HCT116 (cell line): ENCODE results near the gene CACNA2D2. TPM values are rescaled to one million over a fixed set of nuclear protein-coding genes. Genes with fewer than 3 reads are reported as not detected.

Experiments used
- ATAC-seq: fragments of 200-7000 bp; cut with Tn5 transposase; 2 replicates; pipeline ENCODE4 v1.9.1; 2020; ENCODE audit warnings: mild to moderate bottlenecking, moderate library complexity
- BruUV-seq: library from RNA; stranded (reverse); fragments of 400-500 nt; replicated peaks from 2 replicates; lab custom pipeline; 2021; lab: Mats Ljungman, UMichigan
- CTCF ChIA-PET: fragments of 300-600 bp; sonication (Branson Sonifier 250); formaldehyde crosslinking; loops from one replicate; lab custom pipeline; 2021; ENCODE audit warnings: antibody characterized with exemption; lab: Charles Lee
- POLR2A ChIA-PET: fragments of 300-600, 350-600 bp; sonication (Branson Sonifier 250); formaldehyde crosslinking; loops from one replicate; lab custom pipeline; 2021; ENCODE audit warnings: antibody characterized with exemption; lab: Charles Lee
- RAD21 ChIA-PET, 2 experiments: fragments of 300-600 bp; sonication (Branson Sonifier 250); formaldehyde crosslinking; loops; one replicate each; lab custom pipeline; 2023; ENCODE audit warnings: low total read pairs in 2 of 2; ENCODE audit not compliant: uncharacterized antibody in 2 of 2, unreplicated experiment in 2 of 2, low non-redundant PET in 1 of 2; lab: Charles Lee
- DNase-seq: peaks from one replicate; pipeline ENCODE4 v3.0.0-alpha.2; 2010; ENCODE audit warnings: low read depth, low spot score
- H2AFZ ChIP-seq: fragments of 200-600 bp; shearing (Covaris generic), sonication (generic); 2 replicates; pipeline ENCODE4 v1.6.1; 2017; ENCODE audit warnings: low read depth, mixed run types, mixed read lengths, antibody characterized with exemption, low read length; ENCODE audit not compliant: poor library complexity, severe bottlenecking
- H3K27ac ChIP-seq: 2 replicates; pipeline ENCODE4 v1.5.1; 2012; ENCODE audit warnings: low read depth, low read length
- H3K27me3 ChIP-seq: fragments of 200-600 bp; sonication (generic); 2 replicates; pipeline ENCODE4 v1.6.1; 2016; ENCODE audit warnings: mixed run types, low read length, mixed read lengths; ENCODE audit not compliant: insufficient read depth
- H3K36me3 ChIP-seq, 2 experiments: fragments of 200-500 bp in 1 of 2; fragments of 200-600 bp in 1 of 2; sonication (Bioruptor generic) in 1 of 2; sonication (generic) in 1 of 2; 2 replicates each; pipeline versions ENCODE4 v1.5.1 to v1.6.1; 2014 to 2016; ENCODE audit warnings: low read length in 2 of 2, inconsistent platforms in 1 of 2, mixed read lengths in 1 of 2, mixed run types in 1 of 2; ENCODE audit not compliant: insufficient read depth in 2 of 2, control insufficient read depth in 1 of 2
- H3K4me1 ChIP-seq, 2 experiments: fragments of 200-600 bp in 1 of 2; sonication (generic) in 1 of 2; 2 replicates each; pipeline versions ENCODE4 v1.5.1 to v1.6.1; 2012 to 2017; ENCODE audit warnings: low read length in 2 of 2, inconsistent platforms in 1 of 2, mild to moderate bottlenecking in 1 of 2, mixed read lengths in 1 of 2, mixed run types in 1 of 2, moderate library complexity in 1 of 2; ENCODE audit not compliant: insufficient read depth in 2 of 2, control insufficient read depth in 1 of 2
- H3K4me2 ChIP-seq: fragments of 200-600 bp; sonication (generic); 2 replicates; pipeline ENCODE4 v1.6.1; 2017; ENCODE audit warnings: mixed run types, low read length, mixed read lengths
- H3K4me3 ChIP-seq, 2 experiments: fragments of 200-600 bp in 1 of 2; sonication (generic) in 1 of 2; replicated peaks in 1 of 2; 2 replicates each; pipeline ENCODE4 v1.5.1; 2011 to 2016; ENCODE audit warnings: low read length in 2 of 2, control low read depth in 1 of 2, low read depth in 1 of 2, mild to moderate bottlenecking in 1 of 2, mixed read lengths in 1 of 2, mixed run types in 1 of 2
- H3K79me2 ChIP-seq: fragments of 200-600 bp; sonication (generic); 2 replicates; pipeline ENCODE4 v1.6.1; 2017; ENCODE audit warnings: mild to moderate bottlenecking, mixed run types, low read length, moderate library complexity, mixed read lengths; ENCODE audit not compliant: insufficient read depth
- H3K9ac ChIP-seq: fragments of 200-600 bp; sonication (generic); 2 replicates; pipeline ENCODE4 v1.6.1; 2016; ENCODE audit warnings: low read length, mixed read lengths
- H3K9me2 ChIP-seq: fragments of 200-600 bp; sonication (generic), shearing (Covaris generic); 2 replicates; pipeline ENCODE4 v1.6.1; 2017; ENCODE audit warnings: mixed run types, mild to moderate bottlenecking, moderate library complexity; ENCODE audit not compliant: insufficient read depth
- H3K9me3 ChIP-seq, 2 experiments: fragments of 200-500 bp in 1 of 2; fragments of 200-600 bp in 1 of 2; sonication (Bioruptor generic) in 1 of 2; sonication (generic) in 1 of 2; 2 replicates each; pipeline ENCODE4 v1.6.1; 2014 to 2017; ENCODE audit warnings: low read length in 2 of 2, mixed read lengths in 2 of 2, inconsistent platforms in 1 of 2, low read depth in 1 of 2, mild to moderate bottlenecking in 1 of 2, mixed run types in 1 of 2, moderate library complexity in 1 of 2; ENCODE audit not compliant: control insufficient read depth in 1 of 2, insufficient read depth in 1 of 2
- H4K20me1 ChIP-seq: fragments of 200-600 bp; sonication (generic), shearing (Covaris generic); 2 replicates; pipeline ENCODE4 v1.6.1; 2017; ENCODE audit warnings: mixed run types, mild to moderate bottlenecking, moderate library complexity; ENCODE audit not compliant: insufficient read depth
- ATF3 ChIP-seq: IDR thresholded peaks from 2 replicates; pipeline ENCODE4 v1.6.1; 2012
- ELF1 ChIP-seq: IDR thresholded peaks from 2 replicates; pipeline ENCODE4 v1.6.1; 2012; ENCODE audit warnings: low read depth, borderline replicate concordance
- POLR2A ChIP-seq: IDR thresholded peaks from 2 replicates; pipeline ENCODE4 v1.7.0; 2011; ENCODE audit warnings: borderline replicate concordance; ENCODE audit not compliant: insufficient read depth, insufficient read length; ENCODE audit errors: extremely low read depth
- POLR2AphosphoS5 ChIP-seq: IDR thresholded peaks from 2 replicates; pipeline ENCODE4 v1.6.1; 2011; ENCODE audit warnings: mild to moderate bottlenecking, low read depth, low read length, moderate library complexity
- SIN3A ChIP-seq: IDR thresholded peaks from 2 replicates; pipeline ENCODE4 v1.6.1; 2012; ENCODE audit warnings: low read depth
- SP1 ChIP-seq: IDR thresholded peaks from 2 replicates; pipeline ENCODE4 v1.6.1; 2012; ENCODE audit warnings: low read depth
- SRF ChIP-seq: IDR thresholded peaks from 2 replicates; pipeline ENCODE4 v1.6.1; 2012; ENCODE audit warnings: low read depth
- YY1 ChIP-seq: IDR thresholded peaks from 2 replicates; pipeline ENCODE4 v1.6.1; 2011; ENCODE audit warnings: low read length, low read depth, moderate library complexity, mild to moderate bottlenecking; ENCODE audit not compliant: insufficient replicate concordance; ENCODE audit errors: extremely low read depth
- ZBTB33 ChIP-seq: IDR thresholded peaks from 2 replicates; pipeline ENCODE4 v1.6.1; 2011; ENCODE audit warnings: mild to moderate bottlenecking, low read length, moderate library complexity; ENCODE audit not compliant: insufficient replicate concordance; ENCODE audit errors: extremely low read depth
- intact Hi-C: fragments of 100-400 bp; cut with micrococcal nuclease; formaldehyde crosslinking; loops from 2 replicates; pipeline ENCODE4 v1.10.0; 2022
- total RNA-seq: library from RNA; stranded (reverse); gene quantifications from one replicate; pipeline ENCODE4 v1.2.1, GENCODE V29; 2021; ENCODE audit not compliant: unreplicated experiment

Gene CACNA2D2
- total RNA-seq, 1 experiment from 2014 or later: 10.2 TPM

GRCh38 chr3:50372349-50372748 lies 131.1 kb downstream of the CACNA2D2 start:
- ChIA-PET CTCF (no interaction called here), POLR2A (no interaction called here), RAD21 (no interaction called here)
- TF ChIP-seq SP1 (no peak), POLR2A (no peak), SRF (no peak), SIN3A (no peak), YY1 (no peak), ATF3 (no peak), POLR2AphosphoS5 (no peak), ELF1 (no peak), ZBTB33 (no peak)
- no peak overlapping the region for H3K4me2 ChIP-seq
- no peaks in the 10 kb centered on the region for H3K79me2 ChIP-seq
- peaks cover 4 to 10% of the 10 kb centered on the region in 2 experiments; a peak in 2 of 4 replicates for H3K4me1 ChIP-seq
- intact Hi-C loops: no loop called here
- no peak overlapping the region for H3K4me3 ChIP-seq
- no peaks in the 10 kb centered on the region for H3K27me3 ChIP-seq
- no peaks in the 10 kb centered on the region for H3K36me3 ChIP-seq
- no peak overlapping the region for H3K27ac ChIP-seq
- no peak for DNase-seq
- H3K9me3 ChIP-seq: no peaks in the 10 kb centered on the region
- ATAC-seq: no peak
- H3K9ac ChIP-seq: no peak overlapping the region
- no peaks in the 10 kb centered on the region for H3K9me2 ChIP-seq
- BruUV-seq: no TSS peak
- H4K20me1 ChIP-seq: no peaks in the 10 kb centered on the region
- H2AFZ ChIP-seq: no peak overlapping the region
